Lower leg skin (tissue), 3 donors: Measurements from ENCODE around the gene LMCD1.

Experiments used
- POLR2A ChIP-seq, 2 donors: fragments of 450-650 bp; IDR thresholded peaks; one replicate each; pipeline ENCODE4 v1.6.1; 2016 to 2017; ENCODE audit warnings: antibody characterized with exemption in 2 of 2, mild to moderate bottlenecking in 1 of 2, moderate library complexity in 1 of 2
- TF ChIP-seq, protein P1 (sequence below), 3 donors: fragments of 450-650 bp; IDR thresholded peaks; one replicate each; pipeline ENCODE4 v1.5.1; 2016; ENCODE audit warnings: antibody characterized with exemption in 3 of 3, mild to moderate bottlenecking in 3 of 3, moderate library complexity in 2 of 3

DNA sequence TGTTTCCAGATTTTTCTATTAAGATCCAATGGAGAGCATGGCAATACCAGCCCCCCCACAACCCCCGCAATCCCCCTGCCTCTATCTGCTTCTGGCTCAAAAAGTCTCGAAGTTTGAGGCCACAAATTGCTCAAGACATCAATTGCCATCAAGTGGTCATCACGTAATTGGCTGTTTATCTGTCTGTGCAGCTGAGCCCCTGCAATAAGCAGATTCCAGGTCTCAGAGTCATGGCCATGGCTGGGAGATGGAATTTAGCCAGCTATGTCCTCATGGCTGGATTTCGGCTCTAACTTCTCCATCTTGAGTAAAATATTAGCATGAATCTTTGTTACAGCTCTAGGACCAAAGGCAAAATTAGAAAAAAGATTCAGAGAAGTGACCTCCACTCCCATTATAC, 120.2 kb downstream of the LMCD1 start:
- TF ChIP-seq, protein P1, sequence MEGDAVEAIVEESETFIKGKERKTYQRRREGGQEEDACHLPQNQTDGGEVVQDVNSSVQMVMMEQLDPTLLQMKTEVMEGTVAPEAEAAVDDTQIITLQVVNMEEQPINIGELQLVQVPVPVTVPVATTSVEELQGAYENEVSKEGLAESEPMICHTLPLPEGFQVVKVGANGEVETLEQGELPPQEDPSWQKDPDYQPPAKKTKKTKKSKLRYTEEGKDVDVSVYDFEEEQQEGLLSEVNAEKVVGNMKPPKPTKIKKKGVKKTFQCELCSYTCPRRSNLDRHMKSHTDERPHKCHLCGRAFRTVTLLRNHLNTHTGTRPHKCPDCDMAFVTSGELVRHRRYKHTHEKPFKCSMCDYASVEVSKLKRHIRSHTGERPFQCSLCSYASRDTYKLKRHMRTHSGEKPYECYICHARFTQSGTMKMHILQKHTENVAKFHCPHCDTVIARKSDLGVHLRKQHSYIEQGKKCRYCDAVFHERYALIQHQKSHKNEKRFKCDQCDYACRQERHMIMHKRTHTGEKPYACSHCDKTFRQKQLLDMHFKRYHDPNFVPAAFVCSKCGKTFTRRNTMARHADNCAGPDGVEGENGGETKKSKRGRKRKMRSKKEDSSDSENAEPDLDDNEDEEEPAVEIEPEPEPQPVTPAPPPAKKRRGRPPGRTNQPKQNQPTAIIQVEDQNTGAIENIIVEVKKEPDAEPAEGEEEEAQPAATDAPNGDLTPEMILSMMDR (IDR thresholded peaks at IDR 0.05), result no peak
- TF ChIP-seq POLR2A (IDR thresholded peaks at IDR 0.05), result no peak
